HCT116 (cell line): ENCODE data around the gene UBE2J2. TPM values are rescaled to one million over a fixed set of nuclear protein-coding genes. Genes with fewer than 3 reads are reported as not detected.
A peak's percentile ranks its signal among the peaks of the same experiment; 100 is the strongest.

Experiments used
- ATAC-seq: fragments of 200-7000 bp; cut with Tn5 transposase; 2 replicates; pipeline ENCODE4 v1.9.1; 2020; ENCODE audit warnings: mild to moderate bottlenecking, moderate library complexity
- BruUV-seq: library from RNA; stranded (reverse); fragments of 400-500 nt; replicated peaks from 2 replicates; lab custom pipeline; 2021; lab: Mats Ljungman, UMichigan
- CTCF ChIA-PET: fragments of 300-600 bp; sonication (Branson Sonifier 250); formaldehyde crosslinking; loops from one replicate; lab custom pipeline; 2021; ENCODE audit warnings: antibody characterized with exemption; lab: Charles Lee
- POLR2A ChIA-PET: fragments of 300-600, 350-600 bp; sonication (Branson Sonifier 250); formaldehyde crosslinking; loops from one replicate; lab custom pipeline; 2021; ENCODE audit warnings: antibody characterized with exemption; lab: Charles Lee
- RAD21 ChIA-PET, 2 experiments: fragments of 300-600 bp; sonication (Branson Sonifier 250); formaldehyde crosslinking; loops; one replicate each; lab custom pipeline; 2023; ENCODE audit warnings: low total read pairs in 2 of 2; ENCODE audit not compliant: uncharacterized antibody in 2 of 2, unreplicated experiment in 2 of 2, low non-redundant PET in 1 of 2; lab: Charles Lee
- DNase-seq: peaks from one replicate; pipeline ENCODE4 v3.0.0-alpha.2; 2010; ENCODE audit warnings: low read depth, low spot score
- H2AFZ ChIP-seq: fragments of 200-600 bp; shearing (Covaris generic), sonication (generic); 2 replicates; pipeline ENCODE4 v1.6.1; 2017; ENCODE audit warnings: low read depth, mixed run types, mixed read lengths, antibody characterized with exemption, low read length; ENCODE audit not compliant: poor library complexity, severe bottlenecking
- H3K27ac ChIP-seq: 2 replicates; pipeline ENCODE4 v1.5.1; 2012; ENCODE audit warnings: low read depth, low read length
- H3K27me3 ChIP-seq: fragments of 200-600 bp; sonication (generic); 2 replicates; pipeline ENCODE4 v1.6.1; 2016; ENCODE audit warnings: mixed run types, low read length, mixed read lengths; ENCODE audit not compliant: insufficient read depth
- H3K36me3 ChIP-seq, 2 experiments: fragments of 200-500 bp in 1 of 2; fragments of 200-600 bp in 1 of 2; sonication (Bioruptor generic) in 1 of 2; sonication (generic) in 1 of 2; 2 replicates each; pipeline versions ENCODE4 v1.5.1 to v1.6.1; 2014 to 2016; ENCODE audit warnings: low read length in 2 of 2, inconsistent platforms in 1 of 2, mixed read lengths in 1 of 2, mixed run types in 1 of 2; ENCODE audit not compliant: insufficient read depth in 2 of 2, control insufficient read depth in 1 of 2
- H3K4me1 ChIP-seq, 2 experiments: fragments of 200-600 bp in 1 of 2; sonication (generic) in 1 of 2; 2 replicates each; pipeline versions ENCODE4 v1.5.1 to v1.6.1; 2012 to 2017; ENCODE audit warnings: low read length in 2 of 2, inconsistent platforms in 1 of 2, mild to moderate bottlenecking in 1 of 2, mixed read lengths in 1 of 2, mixed run types in 1 of 2, moderate library complexity in 1 of 2; ENCODE audit not compliant: insufficient read depth in 2 of 2, control insufficient read depth in 1 of 2
- H3K4me2 ChIP-seq: fragments of 200-600 bp; sonication (generic); 2 replicates; pipeline ENCODE4 v1.6.1; 2017; ENCODE audit warnings: mixed run types, low read length, mixed read lengths
- H3K4me3 ChIP-seq, 2 experiments: fragments of 200-600 bp in 1 of 2; sonication (generic) in 1 of 2; replicated peaks in 1 of 2; 2 replicates each; pipeline ENCODE4 v1.5.1; 2011 to 2016; ENCODE audit warnings: low read length in 2 of 2, control low read depth in 1 of 2, low read depth in 1 of 2, mild to moderate bottlenecking in 1 of 2, mixed read lengths in 1 of 2, mixed run types in 1 of 2
- H3K79me2 ChIP-seq: fragments of 200-600 bp; sonication (generic); 2 replicates; pipeline ENCODE4 v1.6.1; 2017; ENCODE audit warnings: mild to moderate bottlenecking, mixed run types, low read length, moderate library complexity, mixed read lengths; ENCODE audit not compliant: insufficient read depth
- H3K9ac ChIP-seq: fragments of 200-600 bp; sonication (generic); 2 replicates; pipeline ENCODE4 v1.6.1; 2016; ENCODE audit warnings: low read length, mixed read lengths
- H3K9me2 ChIP-seq: fragments of 200-600 bp; sonication (generic), shearing (Covaris generic); 2 replicates; pipeline ENCODE4 v1.6.1; 2017; ENCODE audit warnings: mixed run types, mild to moderate bottlenecking, moderate library complexity; ENCODE audit not compliant: insufficient read depth
- H3K9me3 ChIP-seq, 2 experiments: fragments of 200-500 bp in 1 of 2; fragments of 200-600 bp in 1 of 2; sonication (Bioruptor generic) in 1 of 2; sonication (generic) in 1 of 2; 2 replicates each; pipeline ENCODE4 v1.6.1; 2014 to 2017; ENCODE audit warnings: low read length in 2 of 2, mixed read lengths in 2 of 2, inconsistent platforms in 1 of 2, low read depth in 1 of 2, mild to moderate bottlenecking in 1 of 2, mixed run types in 1 of 2, moderate library complexity in 1 of 2; ENCODE audit not compliant: control insufficient read depth in 1 of 2, insufficient read depth in 1 of 2
- H4K20me1 ChIP-seq: fragments of 200-600 bp; sonication (generic), shearing (Covaris generic); 2 replicates; pipeline ENCODE4 v1.6.1; 2017; ENCODE audit warnings: mixed run types, mild to moderate bottlenecking, moderate library complexity; ENCODE audit not compliant: insufficient read depth
- ATF3 ChIP-seq: IDR thresholded peaks from 2 replicates; pipeline ENCODE4 v1.6.1; 2012
- CEBPB ChIP-seq: IDR thresholded peaks from 2 replicates; pipeline ENCODE4 v1.6.1; 2012; ENCODE audit warnings: low read depth
- EZH2 ChIP-seq: fragments of 200-600 bp; sonication (generic); IDR thresholded peaks from 2 replicates; pipeline ENCODE4 v1.6.1; 2017; ENCODE audit warnings: antibody characterized with exemption, mixed run types
- EZH2phosphoT487 ChIP-seq: fragments of 200-600 bp; IDR thresholded peaks from 2 replicates; pipeline ENCODE4 v1.6.1; 2018; ENCODE audit warnings: antibody characterized with exemption, borderline replicate concordance
- JUND ChIP-seq: IDR thresholded peaks from 2 replicates; pipeline ENCODE4 v1.6.1; 2012
- RAD21 ChIP-seq: IDR thresholded peaks from 2 replicates; pipeline ENCODE4 v1.6.1; 2012; ENCODE audit warnings: low read depth, mild to moderate bottlenecking
- SIN3A ChIP-seq: IDR thresholded peaks from 2 replicates; pipeline ENCODE4 v1.6.1; 2012; ENCODE audit warnings: low read depth
- SP1 ChIP-seq: IDR thresholded peaks from 2 replicates; pipeline ENCODE4 v1.6.1; 2012; ENCODE audit warnings: low read depth
- SRF ChIP-seq: IDR thresholded peaks from 2 replicates; pipeline ENCODE4 v1.6.1; 2012; ENCODE audit warnings: low read depth
- ZFX ChIP-seq: fragments of 450-650 bp; IDR thresholded peaks from 2 replicates; pipeline ENCODE4 v1.6.1; 2017
- intact Hi-C: fragments of 100-400 bp; cut with micrococcal nuclease; formaldehyde crosslinking; loops from 2 replicates; pipeline ENCODE4 v1.10.0; 2022
- total RNA-seq: library from RNA; stranded (reverse); gene quantifications from one replicate; pipeline ENCODE4 v1.2.1, GENCODE V29; 2021; ENCODE audit not compliant: unreplicated experiment
- TF ChIP-seq, protein P1 (sequence below): IDR thresholded peaks from 2 replicates; pipeline ENCODE4 v1.6.1; 2011; ENCODE audit warnings: mild to moderate bottlenecking, low read length, moderate library complexity; ENCODE audit not compliant: insufficient replicate concordance; ENCODE audit errors: extremely low read depth
- TF ChIP-seq, protein P2 (sequence below): IDR thresholded peaks from 2 replicates; pipeline ENCODE4 v1.6.1; 2012

The UBE2J2 gene
- total RNA-seq, 1 experiment from 2014 or later, result 67.7 TPM

- TF ChIP-seq, protein P1, sequence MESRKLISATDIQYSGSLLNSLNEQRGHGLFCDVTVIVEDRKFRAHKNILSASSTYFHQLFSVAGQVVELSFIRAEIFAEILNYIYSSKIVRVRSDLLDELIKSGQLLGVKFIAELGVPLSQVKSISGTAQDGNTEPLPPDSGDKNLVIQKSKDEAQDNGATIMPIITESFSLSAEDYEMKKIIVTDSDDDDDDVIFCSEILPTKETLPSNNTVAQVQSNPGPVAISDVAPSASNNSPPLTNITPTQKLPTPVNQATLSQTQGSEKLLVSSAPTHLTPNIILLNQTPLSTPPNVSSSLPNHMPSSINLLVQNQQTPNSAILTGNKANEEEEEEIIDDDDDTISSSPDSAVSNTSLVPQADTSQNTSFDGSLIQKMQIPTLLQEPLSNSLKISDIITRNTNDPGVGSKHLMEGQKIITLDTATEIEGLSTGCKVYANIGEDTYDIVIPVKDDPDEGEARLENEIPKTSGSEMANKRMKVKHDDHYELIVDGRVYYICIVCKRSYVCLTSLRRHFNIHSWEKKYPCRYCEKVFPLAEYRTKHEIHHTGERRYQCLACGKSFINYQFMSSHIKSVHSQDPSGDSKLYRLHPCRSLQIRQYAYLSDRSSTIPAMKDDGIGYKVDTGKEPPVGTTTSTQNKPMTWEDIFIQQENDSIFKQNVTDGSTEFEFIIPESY, result no peak
- no peak for TF ChIP-seq CEBPB
- TF ChIP-seq EZH2phosphoT487, result no peak
- TF ChIP-seq SRF, result no peak
- TF ChIP-seq JUND, result no peak
- no peak for TF ChIP-seq ATF3
- TF ChIP-seq EZH2, result no peak
- TF ChIP-seq RAD21, result no peak
- TF ChIP-seq SP1, result no peak
- TF ChIP-seq SIN3A, result no peak
- no peak for TF ChIP-seq ZFX
Measured at GRCh38 chr1:1319646-1319941, 45.9 kb upstream of the UBE2J2 start (continued).

GRCh38 chr1:1318777-1319645 is 45.4 kb upstream of the UBE2J2 start:
- Histone ChIP-seq H3K27me3 (no peaks in the 10 kb centered on the region), H3K79me2 (peaks cover 90% of the 10 kb centered on the region), H3K4me1 (peaks cover 27 to 54% of the 10 kb centered on the region in 2 experiments), H4K20me1 (peaks cover 10% of the 10 kb centered on the region; the same call in 1 of the 2 replicates), H3K36me3 (peaks cover 9 to 25% of the 10 kb centered on the region in 2 experiments; a peak in 2 of 4 replicates), H3K27ac (peak overlapping the region; percentile 47), H3K4me2 (peak overlapping the region; percentile 60), H3K4me3 (no peak overlapping the region), H3K9me2 (no peaks in the 10 kb centered on the region), H3K9me3 (no peaks in the 10 kb centered on the region), H3K9ac (peak overlapping the region; percentile 15), H2AFZ (no peak overlapping the region)
- ATAC-seq (no peak), DNase-seq (no peak)
- ChIA-PET POLR2A (interaction anchor here (1.3 kb wide), 2 partner anchors 9 to 19 kb away, joined by 3 to 4 read pairs; no protein-coding TSS in a partner anchor), CTCF (no interaction called here), RAD21 (no interaction called here)
- intact Hi-C loops, result no loop called here
- no TSS peak for BruUV-seq
- no peak for TF ChIP-seq ZFX
- TF ChIP-seq, protein P2, sequence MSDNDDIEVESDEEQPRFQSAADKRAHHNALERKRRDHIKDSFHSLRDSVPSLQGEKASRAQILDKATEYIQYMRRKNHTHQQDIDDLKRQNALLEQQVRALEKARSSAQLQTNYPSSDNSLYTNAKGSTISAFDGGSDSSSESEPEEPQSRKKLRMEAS, result no peak
- no peak for TF ChIP-seq SIN3A
- TF ChIP-seq SP1, result no peak
- TF ChIP-seq, protein P1, result no peak
- TF ChIP-seq RAD21, result no peak
